ENCODE results near the gene KCTD13. TPM values are rescaled to one million over a fixed set of nuclear protein-coding genes. Genes with fewer than 3 reads are reported as not detected.

Gene KCTD13
- total RNA-seq, 4 donors from 2014 or later, result 3.7 to 8.6 (median 6.3) TPM

GRCh38 chr16:29899516-29900101, 26.4 kb downstream of the KCTD13 start, which contains the start of gene SEZ6L2:
Gene SEZ6L2 (minus strand): TSS chr16:29899550. CDS start chr16:29899019, 531 bp downstream.
- Histone ChIP-seq H3K9me3 (no peaks in the 10 kb centered on the region), H3K4me3 (peak within 1 kb of the TSS; percentile 45 to 62 (median 58)), H3K4me1 (peaks cover 0 to 5% of the 10 kb centered on the region in 2 donors), H3K27ac (no peak within 1 kb of the TSS), H3K36me3 (no peaks in the 10 kb centered on the region), H3K27me3 (peaks cover 35 to 42% (median 38%) of the 10 kb centered on the region in 3 donors)
- ATAC-seq (no peak), DNase-seq (peak in 1 of 2 donors; percentile 19)
- intact Hi-C loops (cut with DNase I; ENCODE audit: low total_unique reads), result loop anchor here (1.0 to 5.0 kb wide), 3 partner anchors 27 to 458 kb away; partner anchors contain the start of genes CD2BP2, CDIPT and KCTD13
- TF ChIP-seq, protein P1, sequence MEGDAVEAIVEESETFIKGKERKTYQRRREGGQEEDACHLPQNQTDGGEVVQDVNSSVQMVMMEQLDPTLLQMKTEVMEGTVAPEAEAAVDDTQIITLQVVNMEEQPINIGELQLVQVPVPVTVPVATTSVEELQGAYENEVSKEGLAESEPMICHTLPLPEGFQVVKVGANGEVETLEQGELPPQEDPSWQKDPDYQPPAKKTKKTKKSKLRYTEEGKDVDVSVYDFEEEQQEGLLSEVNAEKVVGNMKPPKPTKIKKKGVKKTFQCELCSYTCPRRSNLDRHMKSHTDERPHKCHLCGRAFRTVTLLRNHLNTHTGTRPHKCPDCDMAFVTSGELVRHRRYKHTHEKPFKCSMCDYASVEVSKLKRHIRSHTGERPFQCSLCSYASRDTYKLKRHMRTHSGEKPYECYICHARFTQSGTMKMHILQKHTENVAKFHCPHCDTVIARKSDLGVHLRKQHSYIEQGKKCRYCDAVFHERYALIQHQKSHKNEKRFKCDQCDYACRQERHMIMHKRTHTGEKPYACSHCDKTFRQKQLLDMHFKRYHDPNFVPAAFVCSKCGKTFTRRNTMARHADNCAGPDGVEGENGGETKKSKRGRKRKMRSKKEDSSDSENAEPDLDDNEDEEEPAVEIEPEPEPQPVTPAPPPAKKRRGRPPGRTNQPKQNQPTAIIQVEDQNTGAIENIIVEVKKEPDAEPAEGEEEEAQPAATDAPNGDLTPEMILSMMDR (IDR thresholded peaks at IDR 0.05 in 4 of 5, conservative IDR thresholded peaks at IDR 0.05 in 1 of 5), result no peak
- no peak for TF ChIP-seq POLR2A (IDR thresholded peaks at IDR 0.05)
- in situ Hi-C loops (cut with MboI; ENCODE audit: low sequenced_read_pairs in 4 of 4), result no loop called here

GRCh38 chr16:29898804-29899515, 27.1 kb downstream of the KCTD13 start:
- H3K9me3 ChIP-seq, result no peaks in the 10 kb centered on the region
- H3K4me3 ChIP-seq, result peak overlapping the region in 1 of 4 donors; percentile 54
- no peak for TF ChIP-seq POLR2A (IDR thresholded peaks at IDR 0.05)
- TF ChIP-seq, protein P1 (IDR thresholded peaks at IDR 0.05 in 4 of 5, conservative IDR thresholded peaks at IDR 0.05 in 1 of 5), result no peak
- in situ Hi-C loops (cut with MboI; ENCODE audit: low sequenced_read_pairs in 4 of 4), result no loop called here
- H3K4me1 ChIP-seq, result peaks cover 0 to 5% of the 10 kb centered on the region in 2 donors
- ATAC-seq, result no peak
- no peaks in the 10 kb centered on the region for H3K36me3 ChIP-seq
- intact Hi-C loops (cut with DNase I; ENCODE audit: low total_unique reads), result no loop called here
- no peak overlapping the region for H3K27ac ChIP-seq
- peaks cover 35 to 42% (median 38%) of the 10 kb centered on the region in 3 donors for H3K27me3 ChIP-seq
- no peak for DNase-seq

- DNase-seq, result no peak
- in situ Hi-C loops (cut with MboI; ENCODE audit: low sequenced_read_pairs in 4 of 4), result no loop called here
- Histone ChIP-seq H3K4me1 (peaks cover 0 to 5% of the 10 kb centered on the region in 2 donors), H3K27me3 (peaks cover 35 to 42% (median 38%) of the 10 kb centered on the region in 3 donors), H3K9me3 (no peaks in the 10 kb centered on the region), H3K36me3 (no peaks in the 10 kb centered on the region), H3K4me3 (no peak overlapping the region), H3K27ac (no peak overlapping the region)
- ATAC-seq, result no peak
- TF ChIP-seq, protein P1 (IDR thresholded peaks at IDR 0.05 in 4 of 5, conservative IDR thresholded peaks at IDR 0.05 in 1 of 5), result no peak
- TF ChIP-seq POLR2A (IDR thresholded peaks at IDR 0.05), result no peak
- intact Hi-C loops (cut with DNase I; ENCODE audit: low total_unique reads), result no loop called here
Observed at GRCh38 chr16:29898135-29898803, 27.8 kb downstream of the KCTD13 start.

- Histone ChIP-seq H3K27ac (no peak overlapping the region), H3K4me1 (peaks cover 0 to 5% of the 10 kb centered on the region in 2 donors), H3K9me3 (no peaks in the 10 kb centered on the region), H3K27me3 (peaks cover 35 to 42% (median 38%) of the 10 kb centered on the region in 3 donors), H3K4me3 (no peak overlapping the region), H3K36me3 (no peaks in the 10 kb centered on the region)
- in situ Hi-C loops (cut with MboI; ENCODE audit: low sequenced_read_pairs in 4 of 4), result no loop called here
- TF ChIP-seq POLR2A (IDR thresholded peaks at IDR 0.05), result no peak
- TF ChIP-seq, protein P1 (IDR thresholded peaks at IDR 0.05 in 4 of 5, conservative IDR thresholded peaks at IDR 0.05 in 1 of 5), result no peak
- ATAC-seq (no peak), DNase-seq (no peak)
- intact Hi-C loops (cut with DNase I; ENCODE audit: low total_unique reads), result no loop called here
Observed at GRCh38 chr16:29897333-29897732, 28.7 kb downstream of the KCTD13 start.

Measured in gastrocnemius medialis (tissue), 4 donors.